ENCODE results near the gene APBA1. TPM values are rescaled to one million over a fixed set of nuclear protein-coding genes. Genes with fewer than 3 reads are reported as not detected.

APBA1 gene
- total and polyA plus RNA-seq, 2 donors (not counting 3 experiments of a cell fraction or from before 2014, with no cell fraction given) = 6.1 to 11.3 TPM

- H3K36me3 ChIP-seq (ENCODE audit: control insufficient read depth in 2 of 2, extremely low read depth in 1 of 2, insufficient read depth in 2 of 2, low read length in 2 of 2) = no peaks in the 10 kb centered on the region
- no peaks in the 10 kb centered on the region for H3K9me3 ChIP-seq (replicated peaks; ENCODE audit: control insufficient read depth, insufficient read depth, low read length)
- POLR2A ChIA-PET = interaction anchor here (0.7 kb wide), 1 partner anchor 46 kb away, joined by 3 read pairs; no protein-coding TSS in a partner anchor
- peak overlapping the region; percentile 6 for H2AFZ ChIP-seq (ENCODE audit: low read depth, low read length)
- TF ChIP-seq GATA2 (IDR thresholded peaks at IDR 0.05; ENCODE audit: insufficient read depth, insufficient read length, low read depth, low read length) (peak; percentile 66), MAX (IDR thresholded peaks at IDR 0.05; ENCODE audit: insufficient read depth, insufficient read length) (no peak), POLR2A (IDR thresholded peaks at IDR 0.05; ENCODE audit: low read depth, low read length) (no peak), FOS (IDR thresholded peaks at IDR 0.05; ENCODE audit: borderline replicate concordance, insufficient read depth, low read length) (peak; percentile 80), JUN (IDR thresholded peaks at IDR 0.05; ENCODE audit: borderline replicate concordance, insufficient read depth, insufficient read length, low read depth) (peak; percentile 46), POLR2AphosphoS5 (IDR thresholded peaks at IDR 0.05; ENCODE audit: insufficient read depth, low read depth, low read length) (peak; percentile 46)
- no peaks in the 10 kb centered on the region for H4K20me1 ChIP-seq (replicated peaks; ENCODE audit: control insufficient read depth, extremely low read depth, insufficient read depth, low read length)
- peak overlapping the region; percentile 83 for H3K4me2 ChIP-seq (ENCODE audit: insufficient read depth, low read length)
- no peaks in the 10 kb centered on the region for H3K9me1 ChIP-seq (replicated peaks; ENCODE audit: control insufficient read depth, extremely low read depth, insufficient read depth, low read length)
- CTCF ChIA-PET = interaction anchor here (0.5 to 1.8 kb wide), 4 partner anchors 9 to 505 kb away, joined by 3 to 10 read pairs (median 4); no protein-coding TSS in a partner anchor
- H3K9ac ChIP-seq (replicated peaks; ENCODE audit: extremely low read depth, insufficient read depth, low read length) = no peak overlapping the region
- peak; percentile 98 for FAIRE-seq
- intact Hi-C loops (cut with micrococcal nuclease) (no loop called here), dilution Hi-C loops (cut with MboI; ENCODE audit: extremely low pct_ligation_motif_present, low sequenced_read_pairs) (no loop called here)
- H3K27me3 ChIP-seq (ENCODE audit: control insufficient read depth in 2 of 2, insufficient read depth in 2 of 2, low read length in 2 of 2) = no peaks in the 10 kb centered on the region
- peak overlapping the region; percentile 57 for H3K27ac ChIP-seq (ENCODE audit: insufficient read depth, low read depth, low read length)
- peak; percentile 86 for DNase-seq (ENCODE audit: low read depth, low spot score)
- H3K79me2 ChIP-seq (ENCODE audit: control insufficient read depth, insufficient read depth, low read length) = no peaks in the 10 kb centered on the region
- H3K4me1 ChIP-seq (ENCODE audit: control insufficient read depth, extremely low read depth, insufficient read depth, low read length) = peaks cover 25% of the 10 kb centered on the region
- peak overlapping the region in 1 of 3 experiments; percentile 8 for H3K4me3 ChIP-seq (replicated peaks in 1 of 3; ENCODE audit: insufficient read depth in 1 of 3, low read depth in 1 of 3, low read length in 3 of 3)
- BruUV-seq (replicated peaks) = no TSS peak
Measured at GRCh38 chr9:69379270-69379982, 292.7 kb downstream of the APBA1 start.

GRCh38 chr9:69377981-69378380 lies 294.2 kb downstream of the APBA1 start:
- no peak overlapping the region for H3K27ac ChIP-seq (ENCODE audit: insufficient read depth, low read depth, low read length)
- intact Hi-C loops (cut with micrococcal nuclease) (no loop called here), dilution Hi-C loops (cut with MboI; ENCODE audit: extremely low pct_ligation_motif_present, low sequenced_read_pairs) (no loop called here)
- no peak for FAIRE-seq
- no peaks in the 10 kb centered on the region for H4K20me1 ChIP-seq (replicated peaks; ENCODE audit: control insufficient read depth, extremely low read depth, insufficient read depth, low read length)
- no peaks in the 10 kb centered on the region for H3K9me3 ChIP-seq (replicated peaks; ENCODE audit: control insufficient read depth, insufficient read depth, low read length)
- H3K36me3 ChIP-seq (ENCODE audit: control insufficient read depth in 2 of 2, extremely low read depth in 1 of 2, insufficient read depth in 2 of 2, low read length in 2 of 2) = no peaks in the 10 kb centered on the region
- CTCF ChIA-PET = interaction anchor here (1.8 kb wide), 1 partner anchor 7 kb away, joined by 10 read pairs; no protein-coding TSS in a partner anchor
- no peak for TF ChIP-seq JUN (IDR thresholded peaks at IDR 0.05; ENCODE audit: borderline replicate concordance, insufficient read depth, insufficient read length, low read depth)
- TF ChIP-seq MYC (IDR thresholded peaks at IDR 0.05; ENCODE audit: low read depth, low read length) = no peak
- TF ChIP-seq POLR2A (IDR thresholded peaks at IDR 0.05; ENCODE audit: low read depth, low read length) = no peak
- TF ChIP-seq POLR2AphosphoS5 (IDR thresholded peaks at IDR 0.05; ENCODE audit: insufficient read depth, low read depth, low read length) = no peak
- no peak for TF ChIP-seq MAX (IDR thresholded peaks at IDR 0.05; ENCODE audit: insufficient read depth, insufficient read length)
- no peak for TF ChIP-seq FOS (IDR thresholded peaks at IDR 0.05; ENCODE audit: borderline replicate concordance, insufficient read depth, low read length)
- no peak for TF ChIP-seq EZH2 (IDR thresholded peaks at IDR 0.05; ENCODE audit: borderline replicate concordance, low read depth, low read length, severe bottlenecking)
- no peak for TF ChIP-seq GATA2 (IDR thresholded peaks at IDR 0.05; ENCODE audit: insufficient read depth, insufficient read length, low read depth, low read length)
- no peak for TF ChIP-seq CTCF (IDR thresholded peaks at IDR 0.05; ENCODE audit: extremely low read depth in 1 of 2, insufficient read depth in 1 of 2, low read depth in 1 of 2, low read length in 2 of 2)
- H3K9me1 ChIP-seq (replicated peaks; ENCODE audit: control insufficient read depth, extremely low read depth, insufficient read depth, low read length) = no peaks in the 10 kb centered on the region
- no peak overlapping the region for H3K4me2 ChIP-seq (ENCODE audit: insufficient read depth, low read length)
- H2AFZ ChIP-seq (ENCODE audit: low read depth, low read length) = no peak overlapping the region
- H3K27me3 ChIP-seq (ENCODE audit: control insufficient read depth in 2 of 2, insufficient read depth in 2 of 2, low read length in 2 of 2) = no peaks in the 10 kb centered on the region
- no TSS peak for BruUV-seq (replicated peaks)
- no peaks in the 10 kb centered on the region for H3K79me2 ChIP-seq (ENCODE audit: control insufficient read depth, insufficient read depth, low read length)
- peaks cover 25% of the 10 kb centered on the region for H3K4me1 ChIP-seq (ENCODE audit: control insufficient read depth, extremely low read depth, insufficient read depth, low read length)
- POLR2A ChIA-PET = no interaction called here
- no peak overlapping the region for H3K4me3 ChIP-seq (replicated peaks in 1 of 3; ENCODE audit: insufficient read depth in 1 of 3, low read depth in 1 of 3, low read length in 3 of 3)
- no peak for DNase-seq (ENCODE audit: low read depth, low spot score)
- no peak overlapping the region for H3K9ac ChIP-seq (replicated peaks; ENCODE audit: extremely low read depth, insufficient read depth, low read length)
